ENCODE results near the gene EFCAB11.

EFCAB11 gene

DNA sequence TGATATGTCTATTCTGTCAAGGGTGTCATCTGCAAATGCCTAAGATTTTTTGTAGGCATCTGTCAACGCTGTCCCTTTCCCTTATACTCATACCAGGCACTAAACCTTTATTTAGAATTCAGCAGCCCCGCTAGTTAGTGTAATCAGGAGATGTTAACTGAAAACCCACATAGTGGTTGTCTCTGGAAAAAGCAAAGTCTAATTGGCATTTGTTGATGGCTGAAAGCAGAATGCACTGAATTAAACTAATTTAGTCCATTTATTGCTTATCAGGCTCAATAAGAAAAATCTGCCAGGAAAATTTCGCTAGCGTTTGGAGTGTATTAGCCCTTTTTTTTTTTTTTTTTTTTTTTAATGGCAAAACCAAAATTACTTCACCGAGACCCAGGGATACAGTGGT, 35.7 kb upstream of the EFCAB11 start:
- TF ChIP-seq, protein P1, sequence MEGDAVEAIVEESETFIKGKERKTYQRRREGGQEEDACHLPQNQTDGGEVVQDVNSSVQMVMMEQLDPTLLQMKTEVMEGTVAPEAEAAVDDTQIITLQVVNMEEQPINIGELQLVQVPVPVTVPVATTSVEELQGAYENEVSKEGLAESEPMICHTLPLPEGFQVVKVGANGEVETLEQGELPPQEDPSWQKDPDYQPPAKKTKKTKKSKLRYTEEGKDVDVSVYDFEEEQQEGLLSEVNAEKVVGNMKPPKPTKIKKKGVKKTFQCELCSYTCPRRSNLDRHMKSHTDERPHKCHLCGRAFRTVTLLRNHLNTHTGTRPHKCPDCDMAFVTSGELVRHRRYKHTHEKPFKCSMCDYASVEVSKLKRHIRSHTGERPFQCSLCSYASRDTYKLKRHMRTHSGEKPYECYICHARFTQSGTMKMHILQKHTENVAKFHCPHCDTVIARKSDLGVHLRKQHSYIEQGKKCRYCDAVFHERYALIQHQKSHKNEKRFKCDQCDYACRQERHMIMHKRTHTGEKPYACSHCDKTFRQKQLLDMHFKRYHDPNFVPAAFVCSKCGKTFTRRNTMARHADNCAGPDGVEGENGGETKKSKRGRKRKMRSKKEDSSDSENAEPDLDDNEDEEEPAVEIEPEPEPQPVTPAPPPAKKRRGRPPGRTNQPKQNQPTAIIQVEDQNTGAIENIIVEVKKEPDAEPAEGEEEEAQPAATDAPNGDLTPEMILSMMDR (IDR thresholded peaks at IDR 0.05; ENCODE audit: control insufficient read depth, insufficient read depth, low read depth, low read length, missing control alignments): no peak
- no peak overlapping the region for H3K4me3 ChIP-seq (ENCODE audit: control insufficient read depth, low read depth, low read length)
- DNase-seq (ENCODE audit: low read depth): no peak

DNA sequence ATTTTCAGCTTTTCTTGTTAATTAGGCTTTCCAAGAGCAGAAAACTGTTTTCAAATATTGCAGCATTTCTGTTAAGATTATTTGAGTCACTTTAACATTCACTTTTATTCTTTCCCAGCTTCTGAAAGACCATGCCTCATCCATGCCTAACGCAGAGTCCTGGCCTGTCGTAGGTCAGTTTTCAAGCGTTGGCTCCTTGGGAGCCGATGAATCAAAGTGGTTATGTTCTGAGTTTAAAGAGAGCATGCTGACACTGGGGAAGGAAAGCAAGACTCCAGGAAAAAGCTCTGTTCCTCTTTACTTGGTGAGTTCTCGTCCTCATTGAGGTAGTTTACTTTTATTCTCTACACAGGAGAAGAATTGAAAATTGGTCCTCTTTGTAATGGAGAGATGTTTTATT, 34.3 kb upstream of the EFCAB11 start:
- TF ChIP-seq, protein P1 (IDR thresholded peaks at IDR 0.05; ENCODE audit: control insufficient read depth, insufficient read depth, low read depth, low read length, missing control alignments): no peak
- no peak for DNase-seq (ENCODE audit: low read depth)

DNA sequence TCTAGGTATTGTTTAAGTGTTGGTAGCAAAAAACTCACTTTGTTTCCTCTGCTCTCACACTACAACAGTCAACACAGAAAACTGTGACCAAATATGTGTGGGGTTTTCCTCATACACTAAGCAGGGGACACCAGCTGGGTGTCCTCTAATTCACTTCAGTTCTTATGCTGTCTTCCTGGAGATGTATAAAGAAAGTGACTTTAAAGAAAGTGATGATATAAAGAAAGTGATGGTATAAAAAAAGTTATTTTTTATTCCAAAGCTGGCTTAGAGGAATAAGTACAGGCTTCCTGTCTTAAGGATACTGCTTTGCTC, 32.6 kb upstream of the EFCAB11 start:
- no peak overlapping the region for H3K4me3 ChIP-seq (ENCODE audit: control insufficient read depth, low read depth, low read length)
- TF ChIP-seq, protein P1 (IDR thresholded peaks at IDR 0.05; ENCODE audit: control insufficient read depth, insufficient read depth, low read depth, low read length, missing control alignments): no peak
- no peak for DNase-seq (ENCODE audit: low read depth)

More for the DNA sequence above, 34.3 kb upstream of the EFCAB11 start:
- H3K4me3 ChIP-seq (ENCODE audit: control insufficient read depth, low read depth, low read length): no peak overlapping the region

DNA sequence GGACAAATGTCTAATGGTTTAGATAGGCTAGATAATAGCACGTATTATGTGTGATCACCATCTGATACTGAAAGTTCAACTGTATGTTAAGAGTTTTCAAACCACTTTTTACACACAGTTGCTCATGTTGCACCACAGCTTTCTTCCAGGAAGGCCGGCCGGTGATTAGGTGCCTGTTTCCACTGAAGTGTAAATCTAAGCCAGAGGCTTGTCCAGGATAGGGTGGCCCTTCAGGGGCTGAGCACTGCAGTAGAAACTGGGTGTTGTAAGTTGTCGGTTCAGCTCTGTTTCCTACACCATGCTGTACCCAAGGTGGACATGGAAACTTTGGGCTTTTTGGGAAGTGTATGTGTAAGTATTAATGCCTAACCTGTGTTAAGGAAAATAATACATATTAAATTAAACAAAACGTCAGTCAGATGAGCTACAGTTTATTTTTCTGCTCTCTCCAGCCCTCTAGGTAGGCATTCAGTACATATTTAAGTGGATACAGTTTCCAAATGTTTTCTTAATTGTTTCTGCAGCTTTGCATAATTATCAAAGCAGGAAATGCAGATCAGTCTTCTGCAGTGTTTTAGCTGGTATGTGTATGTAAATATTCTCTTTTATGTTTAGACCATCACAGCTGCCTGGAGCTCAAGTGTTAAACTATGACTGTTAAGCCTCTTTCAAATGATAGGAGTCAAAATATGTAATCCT, 32.1 kb upstream of the EFCAB11 start:
- no peak for DNase-seq (ENCODE audit: low read depth)
- TF ChIP-seq, protein P1 (IDR thresholded peaks at IDR 0.05; ENCODE audit: control insufficient read depth, insufficient read depth, low read depth, low read length, missing control alignments): no peak
- no peak overlapping the region for H3K4me3 ChIP-seq (ENCODE audit: control insufficient read depth, low read depth, low read length)

DNA sequence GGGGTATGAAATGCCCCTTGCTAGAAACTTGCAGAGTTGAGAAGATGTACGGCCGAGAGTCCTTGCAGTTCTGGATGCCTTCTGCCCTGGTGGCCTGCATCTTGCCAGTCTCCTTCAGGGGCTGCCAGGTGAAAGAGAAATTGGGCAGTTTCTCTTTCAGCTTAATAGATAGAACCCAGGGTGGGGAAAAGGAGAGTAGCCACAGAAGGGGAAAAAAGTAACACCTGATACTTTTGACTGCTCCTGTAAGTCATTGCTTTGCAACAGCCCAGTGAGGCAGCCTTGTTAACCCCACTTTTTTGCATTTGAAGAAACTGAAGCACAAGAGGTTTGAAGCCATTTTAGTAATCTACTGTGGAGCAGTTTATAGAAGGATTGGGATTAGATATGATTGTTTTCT, 28.8 kb upstream of the EFCAB11 start:
- TF ChIP-seq, protein P1 (IDR thresholded peaks at IDR 0.05; ENCODE audit: control insufficient read depth, insufficient read depth, low read depth, low read length, missing control alignments): no peak
- no peak for DNase-seq (ENCODE audit: low read depth)
- no peak overlapping the region for H3K4me3 ChIP-seq (ENCODE audit: control insufficient read depth, low read depth, low read length)

DNA sequence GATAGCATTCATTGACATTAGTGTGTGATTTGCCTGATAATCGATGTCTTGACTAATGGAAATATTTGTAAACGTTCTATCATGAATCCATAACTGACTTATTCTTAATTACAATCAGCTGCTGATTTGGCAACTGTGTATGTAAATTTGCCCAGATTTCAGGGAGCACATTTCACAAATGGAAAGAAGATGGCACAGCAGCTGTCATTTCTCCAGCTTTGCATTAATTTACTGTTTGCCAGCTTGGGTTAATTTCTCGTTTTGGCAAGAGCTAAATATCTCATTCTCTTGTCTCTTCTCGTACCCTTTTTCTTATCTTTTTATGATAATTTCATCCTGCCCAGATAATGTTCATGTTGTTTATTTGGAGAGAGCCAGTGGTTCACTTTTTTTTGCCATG, 24.1 kb upstream of the EFCAB11 start:
- no peak for DNase-seq (ENCODE audit: low read depth)
- H3K4me3 ChIP-seq (ENCODE audit: control insufficient read depth, low read depth, low read length): no peak overlapping the region
- TF ChIP-seq, protein P1 (IDR thresholded peaks at IDR 0.05; ENCODE audit: control insufficient read depth, insufficient read depth, low read depth, low read length, missing control alignments): no peak
